Endothelial cell of umbilical vein (primary cell): ENCODE data around the gene GPBP1L1. TPM values are rescaled to one million over a fixed set of nuclear protein-coding genes. Genes with fewer than 3 reads are reported as not detected.
A peak's percentile ranks its signal among the peaks of the same experiment; 100 is the strongest.

Experiments used
- Bru-seq: library from RNA; stranded (reverse); fragments of 400-500 nt; gene quantifications from one replicate; lab custom pipeline; 2021; lab: Mats Ljungman, UMichigan
- BruChase-seq, 2 experiments: library from RNA; stranded (reverse); fragments of 400-500 nt; gene quantifications; one replicate each; lab custom pipeline; 2021; lab: Mats Ljungman, UMichigan
- BruUV-seq: library from RNA; stranded (reverse); fragments of 400-500 nt; replicated peaks from 2 replicates; lab custom pipeline; 2021; lab: Mats Ljungman, UMichigan
- CTCF ChIA-PET: fragments of 300-600, 350-600 bp; sonication (Branson Sonifier 250); formaldehyde crosslinking; loops from one replicate; lab custom pipeline; 2021; ENCODE audit warnings: antibody characterized with exemption, inconsistent platforms; lab: Charles Lee
- POLR2A ChIA-PET: fragments of 300-600, 350-600 bp; sonication (Branson Sonifier 250); formaldehyde crosslinking; loops from one replicate; lab custom pipeline; 2021; ENCODE audit warnings: antibody characterized with exemption, inconsistent platforms; lab: Charles Lee
- DNase-seq: peaks from one replicate; pipeline ENCODE4 v3.0.0-alpha.2; 2011; ENCODE audit warnings: low read depth, low spot score
- FAIRE-seq: peaks from 2 replicates; lab custom pipeline; 2011; peaks lifted over from hg19 to GRCh38; lab: Jason Lieb, UNC
- H2AFZ ChIP-seq: 2 replicates; pipeline ENCODE4 v1.6.0; 2012; ENCODE audit warnings: low read depth, low read length, control low read depth, inconsistent platforms
- H3K27ac ChIP-seq: 2 replicates; pipeline ENCODE4 v1.5.1; 2011; ENCODE audit warnings: low read depth, mild to moderate bottlenecking, control low read depth, low read length, moderate library complexity; ENCODE audit not compliant: insufficient read depth
- H3K27me3 ChIP-seq, 2 experiments: 2 replicates each; pipeline versions ENCODE4 v1.6.0 to v1.6.1; 2011; ENCODE audit warnings: low read length in 2 of 2, mixed read lengths in 1 of 2; ENCODE audit not compliant: control insufficient read depth in 2 of 2, insufficient read depth in 2 of 2
- H3K36me3 ChIP-seq, 2 experiments: 2 replicates in 1 of 2; 3 replicates in 1 of 2; pipeline ENCODE4 v1.5.1; 2011; ENCODE audit warnings: low read length in 2 of 2, mild to moderate bottlenecking in 1 of 2, moderate library complexity in 1 of 2; ENCODE audit not compliant: control insufficient read depth in 2 of 2, insufficient read depth in 2 of 2; ENCODE audit errors: extremely low read depth in 1 of 2
- H3K4me1 ChIP-seq: 3 replicates; pipeline ENCODE4 v1.5.1; 2011; ENCODE audit warnings: mild to moderate bottlenecking, low read length; ENCODE audit not compliant: control insufficient read depth, insufficient read depth; ENCODE audit errors: extremely low read depth
- H3K4me2 ChIP-seq: 2 replicates; pipeline ENCODE4 v1.6.1; 2011; ENCODE audit warnings: low read length, control low read depth, mixed read lengths; ENCODE audit not compliant: insufficient read depth
- H3K4me3 ChIP-seq, 3 experiments: fragments of 200-600 bp in 1 of 3; sonication (generic), shearing (Covaris generic) in 1 of 3; replicated peaks in 1 of 3; 2 replicates each; pipeline ENCODE4 v1.5.1; 2011 to 2016; ENCODE audit warnings: control low read depth in 3 of 3, low read length in 3 of 3, mild to moderate bottlenecking in 2 of 3, inconsistent platforms in 1 of 3, low read depth in 1 of 3, moderate library complexity in 1 of 3; ENCODE audit not compliant: insufficient read depth in 1 of 3
- H3K79me2 ChIP-seq: 2 replicates; pipeline ENCODE4 v1.6.0; 2012; ENCODE audit warnings: low read length, inconsistent platforms; ENCODE audit not compliant: control insufficient read depth, insufficient read depth
- H3K9ac ChIP-seq: replicated peaks from 2 replicates; pipeline ENCODE3; 2011; ENCODE audit warnings: low read length, control low read depth; ENCODE audit not compliant: insufficient read depth; ENCODE audit errors: extremely low read depth
- H3K9me1 ChIP-seq: replicated peaks from 3 replicates; pipeline ENCODE4 v1.6.0; 2011; ENCODE audit warnings: mild to moderate bottlenecking, low read length; ENCODE audit not compliant: control insufficient read depth, insufficient read depth; ENCODE audit errors: extremely low read depth
- H3K9me3 ChIP-seq: replicated peaks from 2 replicates; pipeline ENCODE4 v1.5.1; 2012; ENCODE audit warnings: low read length, inconsistent platforms; ENCODE audit not compliant: control insufficient read depth, insufficient read depth
- H4K20me1 ChIP-seq: replicated peaks from 2 replicates; pipeline ENCODE3; 2011; ENCODE audit warnings: mild to moderate bottlenecking, low read length; ENCODE audit not compliant: control insufficient read depth, insufficient read depth; ENCODE audit errors: extremely low read depth
- EZH2 ChIP-seq: IDR thresholded peaks from 2 replicates; pipeline ENCODE4 v1.6.1; 2012; ENCODE audit warnings: borderline replicate concordance, low read depth, mild to moderate bottlenecking, moderate library complexity, low read length, inconsistent platforms; ENCODE audit not compliant: severe bottlenecking
- FOS ChIP-seq: IDR thresholded peaks from 2 replicates; pipeline ENCODE4 v1.6.1; 2011; ENCODE audit warnings: mild to moderate bottlenecking, low read length, moderate library complexity, borderline replicate concordance; ENCODE audit not compliant: insufficient read depth
- GATA2 ChIP-seq: IDR thresholded peaks from 2 replicates; pipeline ENCODE4 v1.7.0; 2011; ENCODE audit warnings: low read depth, mild to moderate bottlenecking, moderate library complexity, mixed read lengths, low read length; ENCODE audit not compliant: insufficient read length, insufficient read depth
- JUN ChIP-seq: IDR thresholded peaks from 2 replicates; pipeline ENCODE4 v1.6.1; 2011; ENCODE audit warnings: borderline replicate concordance, low read depth; ENCODE audit not compliant: insufficient read length, insufficient read depth
- MAX ChIP-seq: IDR thresholded peaks from 2 replicates; pipeline ENCODE4 v1.6.1; 2011; ENCODE audit not compliant: insufficient read depth, insufficient read length
- MYC ChIP-seq: IDR thresholded peaks from one replicate; pipeline ENCODE4 v1.6.1; 2011; ENCODE audit warnings: mild to moderate bottlenecking, low read depth, low read length
- POLR2A ChIP-seq: IDR thresholded peaks from 2 replicates; pipeline ENCODE4 v1.6.1; 2012; ENCODE audit warnings: low read depth, mild to moderate bottlenecking, control low read depth, low read length
- POLR2AphosphoS5 ChIP-seq: IDR thresholded peaks from 2 replicates; pipeline ENCODE4 v1.6.1; 2012; ENCODE audit warnings: low read depth, mild to moderate bottlenecking, control low read depth, low read length, moderate library complexity; ENCODE audit not compliant: insufficient read depth
- dilution Hi-C: fragments of 300-500 bp; cut with MboI; formaldehyde crosslinking; loops from one replicate; pipeline ENCODE4 v1.15.0; 2019; ENCODE audit warnings: low sequenced_read_pairs; ENCODE audit not compliant: extremely low pct_ligation_motif_present
- intact Hi-C: fragments of 100-400 bp; cut with micrococcal nuclease; formaldehyde crosslinking; loops from one replicate; pipeline ENCODE4 v1.10.0; 2022
- long read RNA-seq: library from polyadenylated mRNA; stranded (forward); transcript quantifications from one replicate; pipeline ENCODE4 v2.0.0, GENCODE V29; 2021
- polyA minus RNA-seq, 3 experiments: library from RNA; depleted of rRNA, polyadenylated mRNA; stranded (reverse); fragments of >200 nt; gene quantifications; 1 replicate in 1 of 3; 2 replicates in 2 of 3; pipeline ENCODE4 v1.2.3, GENCODE V29; 2011
- polyA plus RNA-seq, 4 experiments: library from polyadenylated mRNA; depleted of rRNA in 3 of 4; stranded (reverse) in 3 of 4; unstranded in 1 of 4; fragments of >200 nt; gene quantifications; 2 replicates each; pipeline versions ENCODE4 v1.2.1 to v1.2.3, GENCODE V29; 2011 to 2012; ENCODE audit warnings: missing spikeins in 1 of 4
- total RNA-seq: library from RNA; stranded (reverse); gene quantifications from 2 replicates; pipeline ENCODE4 v1.2.3, GENCODE V29; 2021
- TF ChIP-seq, protein P1 (sequence below), 2 donors: IDR thresholded peaks; 1 replicate in 1 of 2; 2 replicates in 1 of 2; pipeline ENCODE4 v1.5.1; 2011; ENCODE audit warnings: low read length in 2 of 2, mild to moderate bottlenecking in 2 of 2, moderate library complexity in 2 of 2, control low read depth in 1 of 2, inconsistent platforms in 1 of 2, low read depth in 1 of 2; ENCODE audit not compliant: insufficient read depth in 1 of 2; ENCODE audit errors: extremely low read depth in 1 of 2

GPBP1L1 gene, protein sequence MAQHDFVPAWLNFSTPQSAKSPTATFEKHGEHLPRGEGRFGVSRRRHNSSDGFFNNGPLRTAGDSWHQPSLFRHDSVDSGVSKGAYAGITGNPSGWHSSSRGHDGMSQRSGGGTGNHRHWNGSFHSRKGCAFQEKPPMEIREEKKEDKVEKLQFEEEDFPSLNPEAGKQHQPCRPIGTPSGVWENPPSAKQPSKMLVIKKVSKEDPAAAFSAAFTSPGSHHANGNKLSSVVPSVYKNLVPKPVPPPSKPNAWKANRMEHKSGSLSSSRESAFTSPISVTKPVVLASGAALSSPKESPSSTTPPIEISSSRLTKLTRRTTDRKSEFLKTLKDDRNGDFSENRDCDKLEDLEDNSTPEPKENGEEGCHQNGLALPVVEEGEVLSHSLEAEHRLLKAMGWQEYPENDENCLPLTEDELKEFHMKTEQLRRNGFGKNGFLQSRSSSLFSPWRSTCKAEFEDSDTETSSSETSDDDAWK
- total RNA-seq (88.8 and 89.7 TPM in 2 replicates), polyA plus RNA-seq (32.4 and 35.0 TPM in 2 replicates), polyA minus RNA-seq (82.7 and 88.2 TPM in 2 replicates), Bru-seq, nascent RNA (percentile 91 among the genes with signal in this experiment), BruChase-seq, experiment 1, labeled RNA remaining after a 6-hour chase (percentile 89 among the genes with signal in this experiment), BruChase-seq, experiment 2, labeled RNA remaining after a 2-hour chase (percentile 91 among the genes with signal in this experiment)
- 38.9 and 39.0 TPM in 2 replicates for polyA plus RNA-seq (2011; cell fraction: cytosol; rRNA removed)
- 82.9 and 103 TPM in 2 replicates for polyA plus RNA-seq (2011; cell fraction: nucleus; rRNA removed)
- polyA plus RNA-seq (2012), result 38.0 and 52.9 TPM in 2 replicates
- polyA minus RNA-seq (2011; cell fraction: cytosol; rRNA and poly(A)+ RNA removed), result 50.0 TPM
- 106 and 177 TPM in 2 replicates for polyA minus RNA-seq (2011; cell fraction: nucleus; rRNA and poly(A)+ RNA removed)
- long read RNA-seq, transcript GPBP1L1-202 (13 exons, 3,736 nt), result major isoform, 27 of 89 reads
- long read RNA-seq, transcript GPBP1L1-201 (12 exons, 3,599 nt), result minor isoform, 16 of 89 reads
- long read RNA-seq, partial matches to known transcripts, result 11 of 89 reads
- long read RNA-seq, other reads (novel, unspliced or antisense), result 33 of 89 reads

DNA sequence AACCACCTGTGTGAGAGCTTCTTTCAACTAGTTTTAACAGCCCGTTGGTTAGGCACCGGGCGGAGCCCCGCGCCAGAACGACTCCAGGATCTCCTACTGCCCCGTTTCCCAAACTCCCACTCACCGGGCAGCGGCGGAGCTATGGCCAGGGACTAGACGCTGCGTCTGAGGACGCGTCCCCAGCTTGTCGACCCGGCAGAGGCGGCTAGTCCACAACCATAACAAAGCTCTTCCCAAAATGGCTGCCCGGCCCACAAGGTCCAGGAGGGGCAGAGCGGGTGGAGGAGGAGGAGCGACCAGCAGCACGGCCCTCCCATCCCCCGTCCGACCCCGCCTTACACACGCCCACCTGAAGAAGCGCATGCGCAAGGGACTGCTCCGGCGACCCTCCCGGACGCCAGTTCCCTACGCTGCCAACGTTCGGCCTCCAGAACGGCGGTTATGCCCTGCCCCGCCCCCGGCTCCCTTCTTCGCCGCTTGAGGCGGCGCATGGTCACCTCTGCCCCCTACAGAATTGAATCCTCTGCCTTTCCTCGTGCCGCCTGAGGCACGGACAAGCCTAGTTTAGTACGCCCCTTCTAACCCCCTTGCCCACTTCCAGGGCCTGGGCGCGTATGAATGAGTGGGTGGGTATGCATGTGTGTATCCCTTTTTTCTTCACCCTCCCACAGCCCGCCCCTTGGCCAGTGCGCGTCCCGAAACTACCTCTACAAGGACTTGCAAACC, at the start of gene GPBP1L1:
Gene GPBP1L1 (minus strand): TSS at position 246 of the 726 bp plus-strand sequence. CDS start 27,446 bp downstream, outside the sequence.
- BruUV-seq, result no TSS peak
- Histone ChIP-seq H2AFZ (peak within 1 kb of the TSS; percentile 70), H3K4me2 (peak within 1 kb of the TSS; percentile 96), H3K79me2 (peaks cover 79% of the 10 kb centered on the region), H3K9me1 (no peaks in the 10 kb centered on the region), H3K9ac (peak within 1 kb of the TSS; percentile 94), H3K27ac (peak within 1 kb of the TSS; percentile 80), H3K27me3 (no peaks in the 10 kb centered on the region), H3K9me3 (no peaks in the 10 kb centered on the region), H3K36me3 (no peaks in the 10 kb centered on the region), H4K20me1 (no peaks in the 10 kb centered on the region), H3K4me3 (peak within 1 kb of the TSS; percentile 62 to 99 (median 93)), H3K4me1 (peaks cover 22% of the 10 kb centered on the region)
- ChIA-PET CTCF (interaction anchor here (0.7 to 1.3 kb wide), 9 partner anchors 12 to 537 kb away, joined by 3 to 6 read pairs (median 3); partner anchors contain the start of gene MAST2), POLR2A (interaction anchor here (0.9 to 2.6 kb wide), 5 partner anchors 64 to 165 kb away, joined by 3 to 9 read pairs (median 6); partner anchors contain the start of genes IPP, NASP and PRDX1)
- intact Hi-C loops, result loop anchor here (1.0 to 10.0 kb wide), 10 partner anchors 64 to 882 kb away; partner anchors contain the start of genes BTBD19, DYNLT4, IPP and MUTYH
- TF ChIP-seq JUN, result no peak
- TF ChIP-seq FOS, result no peak
- TF ChIP-seq POLR2AphosphoS5, result peak; percentile 85
- TF ChIP-seq POLR2A, result peak; percentile 90
- no peak for TF ChIP-seq EZH2
- no peak for TF ChIP-seq GATA2
- no peak for TF ChIP-seq MYC
- TF ChIP-seq MAX, result peak; percentile 12
- TF ChIP-seq, protein P1, sequence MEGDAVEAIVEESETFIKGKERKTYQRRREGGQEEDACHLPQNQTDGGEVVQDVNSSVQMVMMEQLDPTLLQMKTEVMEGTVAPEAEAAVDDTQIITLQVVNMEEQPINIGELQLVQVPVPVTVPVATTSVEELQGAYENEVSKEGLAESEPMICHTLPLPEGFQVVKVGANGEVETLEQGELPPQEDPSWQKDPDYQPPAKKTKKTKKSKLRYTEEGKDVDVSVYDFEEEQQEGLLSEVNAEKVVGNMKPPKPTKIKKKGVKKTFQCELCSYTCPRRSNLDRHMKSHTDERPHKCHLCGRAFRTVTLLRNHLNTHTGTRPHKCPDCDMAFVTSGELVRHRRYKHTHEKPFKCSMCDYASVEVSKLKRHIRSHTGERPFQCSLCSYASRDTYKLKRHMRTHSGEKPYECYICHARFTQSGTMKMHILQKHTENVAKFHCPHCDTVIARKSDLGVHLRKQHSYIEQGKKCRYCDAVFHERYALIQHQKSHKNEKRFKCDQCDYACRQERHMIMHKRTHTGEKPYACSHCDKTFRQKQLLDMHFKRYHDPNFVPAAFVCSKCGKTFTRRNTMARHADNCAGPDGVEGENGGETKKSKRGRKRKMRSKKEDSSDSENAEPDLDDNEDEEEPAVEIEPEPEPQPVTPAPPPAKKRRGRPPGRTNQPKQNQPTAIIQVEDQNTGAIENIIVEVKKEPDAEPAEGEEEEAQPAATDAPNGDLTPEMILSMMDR (IDR thresholded peaks at IDR 0.05; ENCODE audit: extremely low read depth in 1 of 2, insufficient read depth in 1 of 2, low read depth in 1 of 2, low read length in 2 of 2), result no peak
- dilution Hi-C loops, result no loop called here
- DNase-seq (peak; percentile 97), FAIRE-seq (peak; percentile 97)
